Astrocyte (in vitro differentiated cells and primary cell): ENCODE results near the gene LRIT3.

Experiments
- CTCF ChIP-seq: IDR thresholded peaks from 2 replicates; pipeline ENCODE4 v1.5.1; 2011; ENCODE audit warnings: low read depth, mild to moderate bottlenecking, inconsistent platforms, low read length, moderate library complexity; ENCODE audit not compliant: insufficient read depth
- EZH2 ChIP-seq: IDR thresholded peaks from 2 replicates; pipeline ENCODE4 v1.6.1; 2012; ENCODE audit warnings: mild to moderate bottlenecking, low read length, inconsistent platforms; ENCODE audit not compliant: insufficient read depth

GRCh38 chr4:109914322-109914721 lies 66.4 kb downstream of the LRIT3 start:
- no peak for TF ChIP-seq EZH2
- TF ChIP-seq CTCF, result no peak
